WTC11 (cell line): Measurements from ENCODE around the gene FRMD4A. TPM values are rescaled to one million over a fixed set of nuclear protein-coding genes. Genes with fewer than 3 reads are reported as not detected.
A peak's percentile ranks its signal among the peaks of the same experiment; 100 is the strongest.

Experiments
- ATF1 ChIP-seq: sonication (generic); formaldehyde crosslinking; IDR thresholded peaks from 2 replicates; pipeline ENCODE4 v1.8.1; 2023; ENCODE audit warnings: mild to moderate bottlenecking, moderate library complexity, missing genetic modification reagents
- CREB1 ChIP-seq: sonication (generic); formaldehyde crosslinking; IDR thresholded peaks from 2 replicates; pipeline ENCODE4 v1.8.0; 2023; ENCODE audit warnings: mild to moderate bottlenecking, missing genetic modification reagents
- EMX1 ChIP-seq: fragments of 250-450 bp; sonication (Bioruptor Pico); IDR thresholded peaks from 2 replicates; pipeline ENCODE4 v1.8.0; 2021; ENCODE audit warnings: mild to moderate bottlenecking
- ESRRA ChIP-seq: sonication (generic); formaldehyde crosslinking; IDR thresholded peaks from 2 replicates; pipeline ENCODE4 v1.8.1; 2022; ENCODE audit warnings: mild to moderate bottlenecking, missing genetic modification reagents, borderline replicate concordance
- ETV6 ChIP-seq: sonication (generic); formaldehyde crosslinking; IDR thresholded peaks from 2 replicates; pipeline ENCODE4 v1.8.1; 2022; ENCODE audit warnings: mild to moderate bottlenecking, missing genetic modification reagents
- FOXJ3 ChIP-seq: sonication (generic); formaldehyde crosslinking; IDR thresholded peaks from 2 replicates; pipeline ENCODE4 v1.9.0; 2021; ENCODE audit warnings: missing genetic modification reagents, mild to moderate bottlenecking, borderline replicate concordance
- FOXP1 ChIP-seq: sonication (generic); formaldehyde crosslinking; IDR thresholded peaks from 2 replicates; pipeline ENCODE4 v1.8.0; 2022; ENCODE audit warnings: missing genetic modification reagents, mild to moderate bottlenecking, moderate library complexity, borderline replicate concordance
- GTF2I ChIP-seq: fragments of 250-450 bp; sonication (Bioruptor Pico); conservative IDR thresholded peaks from 2 replicates; pipeline ENCODE4 v1.4.0; 2021; ENCODE audit warnings: mild to moderate bottlenecking
- IRF1 ChIP-seq: sonication (generic); formaldehyde crosslinking; IDR thresholded peaks from 2 replicates; pipeline ENCODE4 v1.8.0; 2023; ENCODE audit warnings: missing genetic modification reagents
- JUN ChIP-seq: sonication (generic); formaldehyde crosslinking; IDR thresholded peaks from 2 replicates; pipeline ENCODE4 v1.8.0; 2023; ENCODE audit warnings: mild to moderate bottlenecking, missing genetic modification reagents
- KAT7 ChIP-seq: sonication (generic); formaldehyde crosslinking; IDR thresholded peaks from 2 replicates; pipeline ENCODE4 v1.8.1; 2023; ENCODE audit warnings: missing genetic modification reagents, mild to moderate bottlenecking, borderline replicate concordance
- NFE2L1 ChIP-seq: sonication (generic); formaldehyde crosslinking; IDR thresholded peaks from 2 replicates; pipeline ENCODE4 v1.8.1; 2023; ENCODE audit warnings: missing genetic modification reagents
- NR2C2 ChIP-seq: sonication (generic); formaldehyde crosslinking; IDR thresholded peaks from 2 replicates; pipeline ENCODE4 v1.8.0; 2022; ENCODE audit warnings: mild to moderate bottlenecking, missing genetic modification reagents
- OVOL2 ChIP-seq: fragments of 250-450 bp; sonication (Bioruptor Pico); IDR thresholded peaks from 2 replicates; pipeline ENCODE4 v1.9.0; 2021; ENCODE audit warnings: mild to moderate bottlenecking, borderline replicate concordance
- PRRX2 ChIP-seq: fragments of 250-450 bp; sonication (Bioruptor Pico); IDR thresholded peaks from 2 replicates; pipeline ENCODE4 v1.8.0; 2021; ENCODE audit warnings: mild to moderate bottlenecking
- SMAD3 ChIP-seq: sonication (generic); formaldehyde crosslinking; IDR thresholded peaks from 2 replicates; pipeline ENCODE4 v1.8.0; 2022; ENCODE audit warnings: missing genetic modification reagents, mild to moderate bottlenecking, borderline replicate concordance
- SOX15 ChIP-seq: fragments of 250-450 bp; sonication (Bioruptor Pico); IDR thresholded peaks from 2 replicates; pipeline ENCODE4 v1.9.0; 2021; ENCODE audit warnings: mild to moderate bottlenecking
- SP1 ChIP-seq: sonication (generic); formaldehyde crosslinking; conservative IDR thresholded peaks from 2 replicates; pipeline ENCODE4 v1.8.1; 2022; ENCODE audit warnings: missing genetic modification reagents
- TEAD1 ChIP-seq: sonication (generic); formaldehyde crosslinking; IDR thresholded peaks from 2 replicates; pipeline ENCODE4 v1.8.0; 2022; ENCODE audit warnings: mild to moderate bottlenecking, missing genetic modification reagents
- ZMAT4 ChIP-seq: fragments of 250-450 bp; sonication (Bioruptor Pico); IDR thresholded peaks from 2 replicates; pipeline ENCODE4 v1.9.0; 2021; ENCODE audit warnings: mild to moderate bottlenecking
- ZNF121 ChIP-seq: sonication (generic); formaldehyde crosslinking; IDR thresholded peaks from 2 replicates; pipeline ENCODE4 v1.8.0; 2023; ENCODE audit warnings: missing genetic modification reagents
- ZNF219 ChIP-seq: sonication (generic); formaldehyde crosslinking; IDR thresholded peaks from 2 replicates; pipeline ENCODE4 v1.8.0; 2023; ENCODE audit warnings: missing genetic modification reagents, mild to moderate bottlenecking, borderline replicate concordance
- ZNF232 ChIP-seq: sonication (generic); formaldehyde crosslinking; IDR thresholded peaks from 2 replicates; pipeline ENCODE4 v1.8.0; 2022; ENCODE audit warnings: mild to moderate bottlenecking, missing genetic modification reagents
- ZNF281 ChIP-seq: sonication (generic); formaldehyde crosslinking; IDR thresholded peaks from 2 replicates; pipeline ENCODE4 v1.8.0; 2023; ENCODE audit warnings: mild to moderate bottlenecking, missing genetic modification reagents
- ZNF317 ChIP-seq: sonication (generic); formaldehyde crosslinking; IDR thresholded peaks from 2 replicates; pipeline ENCODE4 v1.8.1; 2023; ENCODE audit warnings: low read depth, mild to moderate bottlenecking, moderate library complexity, missing genetic modification reagents, borderline replicate concordance
- ZNF671 ChIP-seq: fragments of 250-450 bp; sonication (Bioruptor Pico); IDR thresholded peaks from 2 replicates; pipeline ENCODE4 v1.8.0; 2021; ENCODE audit warnings: mild to moderate bottlenecking
- ZSCAN18 ChIP-seq: fragments of 250-450 bp; sonication (Bioruptor Pico); IDR thresholded peaks from 2 replicates; pipeline ENCODE4 v2.1.2; 2022; ENCODE audit warnings: mild to moderate bottlenecking, moderate library complexity
- total RNA-seq: library from RNA; stranded (reverse); gene quantifications from 3 replicates; pipeline ENCODE4 v1.2.3, GENCODE V29; 2021
- TF ChIP-seq, protein P1 (sequence below): sonication (generic); formaldehyde crosslinking; IDR thresholded peaks from 2 replicates; pipeline ENCODE4 v1.8.0; 2022; ENCODE audit warnings: mild to moderate bottlenecking, missing genetic modification reagents
- TF ChIP-seq, protein P2 (sequence below): fragments of 250-450 bp; sonication (Bioruptor Pico); IDR thresholded peaks from 2 replicates; pipeline ENCODE4 v1.9.0; 2021; ENCODE audit warnings: mild to moderate bottlenecking, borderline replicate concordance

FRMD4A gene
- total RNA-seq, 1 experiment from 2014 or later = 35.5 TPM

DNA sequence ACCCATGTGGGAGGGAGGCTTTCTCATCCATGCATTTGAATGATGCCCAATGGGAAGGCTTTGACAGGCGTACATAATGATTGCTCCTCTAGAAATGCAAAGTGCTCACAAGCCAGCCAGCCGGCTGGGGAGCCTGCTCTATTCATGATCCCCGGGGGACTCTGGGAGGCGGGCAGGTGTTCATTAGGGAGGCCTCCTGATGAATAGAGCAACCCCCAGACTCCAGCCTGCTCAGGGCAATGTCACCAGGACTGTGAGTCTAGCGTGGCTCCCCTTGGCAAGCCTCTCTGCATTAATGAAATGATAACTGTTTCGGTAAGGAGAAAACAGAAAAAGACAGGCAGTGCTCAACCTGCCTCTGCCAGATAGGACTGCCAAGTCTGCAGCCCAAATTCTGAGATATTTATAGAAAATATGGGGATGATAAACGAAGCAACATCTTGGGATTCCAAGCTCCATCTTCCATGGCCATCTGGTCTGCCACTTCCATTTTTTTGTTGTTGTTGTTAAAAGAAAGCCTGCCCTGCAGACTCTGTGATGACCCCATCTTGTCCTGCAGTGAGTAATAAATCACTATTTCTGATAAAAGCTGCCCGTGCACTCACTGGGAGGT lies 507.5 kb downstream of the FRMD4A start (continued):
- TF ChIP-seq ZNF671 (CRISPR knock-in tag) (no peak), GTF2I (CRISPR knock-in tag) (no peak), ESRRA (CRISPR knock-in tag) (no peak), SMAD3 (CRISPR knock-in tag) (no peak), JUN (CRISPR knock-in tag) (no peak), ZSCAN18 (CRISPR knock-in tag) (no peak), ZNF281 (CRISPR knock-in tag) (no peak), SP1 (CRISPR knock-in tag) (peak; percentile 64), ZNF121 (CRISPR knock-in tag) (no peak), ZNF317 (CRISPR knock-in tag) (no peak), EMX1 (no peak), FOXJ3 (CRISPR knock-in tag) (no peak), ETV6 (CRISPR knock-in tag) (no peak), NFE2L1 (0 out of 2 replicates have a peak, but pooled peaks have one; percentile 26), CREB1 (CRISPR knock-in tag) (no peak), SOX15 (CRISPR knock-in tag) (no peak), PRRX2 (CRISPR knock-in tag) (no peak), NR2C2 (CRISPR knock-in tag) (no peak), ATF1 (CRISPR knock-in tag) (no peak), OVOL2 (CRISPR knock-in tag) (no peak), IRF1 (no peak), ZNF219 (no peak), ZNF232 (no peak), FOXP1 (CRISPR knock-in tag) (no peak), ZMAT4 (CRISPR knock-in tag) (no peak), KAT7 (CRISPR knock-in tag) (no peak), TEAD1 (CRISPR knock-in tag) (peak; percentile 79; the same call in 1 of the 2 replicates)
- TF ChIP-seq, protein P1, sequence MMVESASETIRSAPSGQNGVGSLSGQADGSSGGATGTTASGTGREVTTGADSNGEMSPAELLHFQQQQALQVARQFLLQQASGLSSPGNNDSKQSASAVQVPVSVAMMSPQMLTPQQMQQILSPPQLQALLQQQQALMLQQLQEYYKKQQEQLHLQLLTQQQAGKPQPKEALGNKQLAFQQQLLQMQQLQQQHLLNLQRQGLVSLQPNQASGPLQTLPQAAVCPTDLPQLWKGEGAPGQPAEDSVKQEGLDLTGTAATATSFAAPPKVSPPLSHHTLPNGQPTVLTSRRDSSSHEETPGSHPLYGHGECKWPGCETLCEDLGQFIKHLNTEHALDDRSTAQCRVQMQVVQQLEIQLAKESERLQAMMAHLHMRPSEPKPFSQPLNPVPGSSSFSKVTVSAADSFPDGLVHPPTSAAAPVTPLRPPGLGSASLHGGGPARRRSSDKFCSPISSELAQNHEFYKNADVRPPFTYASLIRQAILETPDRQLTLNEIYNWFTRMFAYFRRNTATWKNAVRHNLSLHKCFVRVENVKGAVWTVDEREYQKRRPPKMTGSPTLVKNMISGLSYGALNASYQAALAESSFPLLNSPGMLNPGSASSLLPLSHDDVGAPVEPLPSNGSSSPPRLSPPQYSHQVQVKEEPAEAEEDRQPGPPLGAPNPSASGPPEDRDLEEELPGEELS = no peak
- TF ChIP-seq, protein P2, sequence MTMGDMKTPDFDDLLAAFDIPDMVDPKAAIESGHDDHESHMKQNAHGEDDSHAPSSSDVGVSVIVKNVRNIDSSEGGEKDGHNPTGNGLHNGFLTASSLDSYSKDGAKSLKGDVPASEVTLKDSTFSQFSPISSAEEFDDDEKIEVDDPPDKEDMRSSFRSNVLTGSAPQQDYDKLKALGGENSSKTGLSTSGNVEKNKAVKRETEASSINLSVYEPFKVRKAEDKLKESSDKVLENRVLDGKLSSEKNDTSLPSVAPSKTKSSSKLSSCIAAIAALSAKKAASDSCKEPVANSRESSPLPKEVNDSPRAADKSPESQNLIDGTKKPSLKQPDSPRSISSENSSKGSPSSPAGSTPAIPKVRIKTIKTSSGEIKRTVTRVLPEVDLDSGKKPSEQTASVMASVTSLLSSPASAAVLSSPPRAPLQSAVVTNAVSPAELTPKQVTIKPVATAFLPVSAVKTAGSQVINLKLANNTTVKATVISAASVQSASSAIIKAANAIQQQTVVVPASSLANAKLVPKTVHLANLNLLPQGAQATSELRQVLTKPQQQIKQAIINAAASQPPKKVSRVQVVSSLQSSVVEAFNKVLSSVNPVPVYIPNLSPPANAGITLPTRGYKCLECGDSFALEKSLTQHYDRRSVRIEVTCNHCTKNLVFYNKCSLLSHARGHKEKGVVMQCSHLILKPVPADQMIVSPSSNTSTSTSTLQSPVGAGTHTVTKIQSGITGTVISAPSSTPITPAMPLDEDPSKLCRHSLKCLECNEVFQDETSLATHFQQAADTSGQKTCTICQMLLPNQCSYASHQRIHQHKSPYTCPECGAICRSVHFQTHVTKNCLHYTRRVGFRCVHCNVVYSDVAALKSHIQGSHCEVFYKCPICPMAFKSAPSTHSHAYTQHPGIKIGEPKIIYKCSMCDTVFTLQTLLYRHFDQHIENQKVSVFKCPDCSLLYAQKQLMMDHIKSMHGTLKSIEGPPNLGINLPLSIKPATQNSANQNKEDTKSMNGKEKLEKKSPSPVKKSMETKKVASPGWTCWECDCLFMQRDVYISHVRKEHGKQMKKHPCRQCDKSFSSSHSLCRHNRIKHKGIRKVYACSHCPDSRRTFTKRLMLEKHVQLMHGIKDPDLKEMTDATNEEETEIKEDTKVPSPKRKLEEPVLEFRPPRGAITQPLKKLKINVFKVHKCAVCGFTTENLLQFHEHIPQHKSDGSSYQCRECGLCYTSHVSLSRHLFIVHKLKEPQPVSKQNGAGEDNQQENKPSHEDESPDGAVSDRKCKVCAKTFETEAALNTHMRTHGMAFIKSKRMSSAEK (CRISPR knock-in tag) = 0 out of 2 replicates have a peak, but pooled peaks have one; percentile 35
- TF ChIP-seq, all 79 proteins: peak for 8
